GM18517 (cell line): ENCODE data around the gene IFT122.
"Not testable (repeated sequence)": the region's sequence is repeated elsewhere in the genome, so short reads cannot be mapped to it uniquely, and the experiment has no call there.

Experiments
- ATAC-seq: cut with Tn5 transposase; IDR thresholded peaks from one replicate; pipeline ENCODE4 v1.9.1; 2021; ENCODE audit warnings: mild to moderate bottlenecking, moderate library complexity; ENCODE audit not compliant: unreplicated experiment

The IFT122 gene

DNA sequence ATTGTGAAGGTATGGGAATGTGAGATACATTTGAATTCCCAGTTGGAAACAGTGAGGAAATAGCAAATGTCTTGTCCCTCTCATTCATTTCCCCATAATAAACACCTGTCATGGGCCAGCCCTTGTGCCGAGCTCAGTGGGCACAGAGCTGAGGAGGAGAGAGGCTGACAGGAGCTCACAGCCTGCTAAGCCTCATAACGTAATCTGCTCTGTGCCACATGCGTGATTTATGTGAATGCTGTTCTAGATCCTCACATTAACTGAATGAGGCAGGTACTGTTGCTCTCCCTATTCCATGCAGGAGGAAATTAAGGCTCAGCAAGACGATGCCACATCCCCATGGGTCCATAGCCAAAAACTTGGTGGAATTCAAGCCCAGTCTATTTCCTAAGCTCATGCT, 53.2 kb downstream of the IFT122 start:
- ATAC-seq: no peak

DNA sequence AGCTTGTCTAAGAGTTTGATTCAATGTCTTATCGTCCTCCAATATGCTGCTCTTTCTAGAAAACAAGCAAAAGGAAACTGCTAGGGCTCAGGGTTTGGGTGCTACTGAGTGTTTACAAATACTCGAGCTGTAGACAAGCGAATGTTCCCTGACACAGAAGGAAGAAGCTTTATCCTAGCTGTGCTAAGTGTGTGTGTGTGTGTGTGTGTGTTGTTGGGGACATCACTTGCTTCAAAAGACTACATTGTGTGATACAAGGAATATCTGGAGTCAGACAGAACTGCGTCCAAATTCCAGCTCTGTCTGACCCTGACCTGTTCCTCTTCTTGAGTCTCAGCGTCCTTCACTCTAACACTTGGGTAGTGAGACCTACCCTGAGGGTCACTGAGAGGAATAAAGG, 54.5 kb downstream of the IFT122 start:
- not testable (repeated sequence) for ATAC-seq

DNA sequence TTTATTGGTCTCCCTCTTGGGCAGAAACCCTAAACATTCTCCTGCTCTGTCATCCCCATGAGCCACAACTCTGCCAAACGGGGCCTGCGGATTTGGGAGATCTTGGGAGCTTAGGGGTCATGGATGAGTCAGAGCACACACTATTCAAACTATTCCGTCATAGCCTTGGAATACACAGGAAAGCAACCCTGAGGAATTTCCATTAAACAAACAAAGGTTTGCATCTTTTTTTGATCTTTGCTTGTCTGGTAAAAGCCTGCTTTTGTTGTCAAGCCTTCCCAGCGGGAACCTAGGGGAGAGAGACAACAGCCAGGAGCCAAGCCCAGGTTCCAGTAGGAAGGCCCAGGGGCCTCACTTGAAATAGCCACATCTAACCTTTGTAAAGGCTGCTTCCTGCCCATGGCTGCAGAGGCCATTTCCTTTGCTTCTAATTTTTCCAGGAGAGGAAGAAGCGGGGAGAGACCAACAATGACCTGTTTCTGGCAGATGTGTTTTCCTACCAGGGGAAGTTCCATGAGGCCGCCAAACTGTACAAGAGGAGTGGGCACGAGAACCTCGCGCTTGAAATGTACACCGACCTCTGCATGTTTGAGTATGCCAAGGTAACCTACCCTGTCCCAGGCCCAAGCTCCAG, 55.1 kb downstream of the IFT122 start:
- ATAC-seq: not testable (repeated sequence)

DNA sequence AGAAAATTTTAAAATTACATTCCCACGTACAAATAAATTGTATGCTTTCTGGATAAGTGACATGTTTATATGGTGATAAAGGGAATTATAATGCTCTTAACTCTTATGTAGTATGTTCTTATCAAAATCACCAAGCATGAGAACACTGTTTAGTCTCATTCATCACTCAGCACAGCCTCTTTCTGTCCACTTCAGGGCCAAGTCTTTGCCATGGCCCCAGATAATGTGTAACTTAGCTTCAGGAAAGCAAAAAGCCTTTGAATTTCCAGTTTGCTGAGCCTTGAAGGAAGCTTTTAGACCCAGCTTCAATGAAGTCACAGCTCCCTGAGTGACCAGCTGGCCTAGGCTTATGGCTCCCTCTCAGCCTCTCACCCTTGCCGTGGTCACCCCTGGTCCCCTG, 57.9 kb downstream of the IFT122 start:
- ATAC-seq: not testable (repeated sequence)

DNA sequence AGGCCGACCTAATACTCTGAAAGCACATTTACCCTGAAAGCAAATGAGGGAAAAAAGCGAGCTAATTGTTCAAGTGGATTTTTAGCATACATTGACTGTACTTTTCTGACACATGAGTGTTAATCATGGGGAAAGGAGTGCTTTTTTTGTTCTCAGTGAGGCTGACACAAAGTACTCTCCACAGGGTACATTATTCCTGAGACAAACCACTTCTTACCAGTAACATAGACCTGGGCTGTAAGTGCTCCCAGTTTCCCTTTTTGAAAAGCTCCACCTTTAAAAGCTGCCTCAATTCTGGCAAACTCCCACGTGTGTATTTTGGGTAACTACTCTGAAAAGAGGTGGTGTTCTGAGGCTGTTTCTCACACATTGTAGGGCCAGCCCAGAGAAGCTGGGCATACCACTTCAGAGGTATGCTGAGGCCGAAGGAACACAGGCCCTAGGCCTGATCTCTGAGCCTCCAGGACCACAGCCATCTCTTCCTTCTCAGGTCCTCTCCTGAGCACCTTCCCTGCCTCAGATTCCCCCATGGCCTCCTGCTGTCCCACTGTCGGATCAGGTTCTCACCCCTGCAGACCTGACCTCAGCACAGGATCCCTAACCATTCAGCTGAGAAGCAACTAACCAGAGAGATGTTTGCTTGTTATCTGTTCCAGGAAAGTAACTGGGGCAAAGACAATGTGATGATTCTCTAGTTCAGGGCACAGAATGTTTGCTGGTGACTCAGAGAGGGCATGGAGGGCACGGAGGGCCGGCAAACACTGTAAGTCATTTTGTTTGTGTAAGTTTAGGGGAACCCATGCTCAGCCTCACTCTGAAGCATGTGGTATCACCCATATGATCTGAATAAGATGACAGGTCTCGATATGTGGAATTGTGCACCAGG, 58.8 kb downstream of the IFT122 start:
- ATAC-seq: not testable (repeated sequence)

GRCh38 chr3:129499604-129500333, 59.7 kb downstream of the IFT122 start:
- ATAC-seq: not testable (repeated sequence)

- ATAC-seq: no peak
These were observed 60.3 kb downstream of the IFT122 start for GRCh38 chr3:129500334-129500658.

GRCh38 chr3:129501630-129502029, 61.6 kb downstream of the IFT122 start:
- ATAC-seq: no peak

- ATAC-seq: no peak
These were observed 62.8 kb downstream of the IFT122 start for GRCh38 chr3:129502641-129503408.

GRCh38 chr3:129503471-129504291, 63.7 kb downstream of the IFT122 start:
- no peak for ATAC-seq

- no peak for ATAC-seq
These were observed 64.6 kb downstream of the IFT122 start for GRCh38 chr3:129504471-129505100.

DNA sequence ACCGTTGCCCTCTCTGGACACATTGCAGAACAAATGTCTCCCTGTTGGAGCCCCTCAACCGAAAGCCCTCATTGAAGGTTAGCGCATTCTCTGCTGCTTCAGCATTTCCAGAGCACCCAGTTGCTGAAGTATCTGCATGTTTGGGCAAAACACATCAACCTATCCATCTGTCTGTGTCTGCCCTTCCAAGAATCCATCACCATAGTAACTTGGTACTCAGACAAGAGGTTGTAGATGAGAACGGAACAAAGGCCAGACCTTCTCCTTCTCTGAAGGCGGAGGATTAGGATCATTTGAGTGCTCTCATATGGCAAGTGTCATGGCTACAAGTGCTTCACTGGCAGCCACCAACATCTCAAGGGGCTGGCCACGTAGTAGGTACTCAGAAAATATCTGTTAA, 65.3 kb downstream of the IFT122 start:
- ATAC-seq: no peak

DNA sequence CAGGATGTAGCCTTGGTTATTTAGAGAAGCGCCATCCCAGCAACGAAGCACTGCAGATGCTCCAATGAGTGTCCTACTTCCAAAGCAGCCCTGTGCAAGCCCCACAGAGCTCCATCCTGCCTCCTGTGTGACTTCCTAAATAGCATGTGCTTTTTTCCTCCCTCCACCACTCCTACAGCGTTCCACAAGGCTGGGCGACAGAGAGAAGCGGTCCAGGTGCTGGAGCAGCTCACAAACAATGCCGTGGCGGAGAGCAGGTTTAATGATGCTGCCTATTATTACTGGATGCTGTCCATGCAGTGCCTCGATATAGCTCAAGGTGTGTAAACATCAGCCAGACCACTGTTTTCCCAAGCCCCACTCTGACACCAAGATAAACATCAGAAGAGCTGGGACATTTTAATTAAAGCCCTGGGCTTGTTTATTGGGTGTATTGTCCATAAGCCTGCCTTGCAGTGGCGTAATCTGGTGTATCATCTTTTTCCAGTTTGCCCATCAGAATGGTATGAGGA, 66.3 kb downstream of the IFT122 start:
- no peak for ATAC-seq

- ATAC-seq: no peak
These were observed 67.3 kb downstream of the IFT122 start for GRCh38 chr3:129507181-129507831.

- ATAC-seq: no peak
These were observed 72.6 kb downstream of the IFT122 start for GRCh38 chr3:129512595-129512994.

DNA sequence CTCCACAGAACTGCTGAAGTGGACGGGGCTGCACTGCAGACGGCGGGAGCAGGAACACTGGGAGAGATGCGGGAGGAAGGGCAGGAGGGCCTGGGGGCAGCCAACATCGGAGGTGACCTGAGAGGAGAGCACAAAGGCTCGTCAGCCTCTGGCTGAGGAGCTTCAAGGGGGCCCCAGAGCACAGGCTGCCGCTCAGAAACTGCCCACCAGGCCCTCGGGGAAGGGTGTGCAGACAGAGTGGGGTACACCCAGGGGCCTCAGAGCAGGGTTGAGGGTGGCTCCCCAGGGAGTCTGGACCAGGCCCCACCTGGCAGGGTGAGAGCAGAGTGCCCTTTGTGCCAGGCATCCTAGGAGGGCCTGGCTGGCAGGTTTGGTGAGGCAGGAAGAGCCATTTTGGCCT, 73.7 kb downstream of the IFT122 start:
- no peak for ATAC-seq

- ATAC-seq: no peak
These were observed 74.1 kb downstream of the IFT122 start for GRCh38 chr3:129514110-129514509.

DNA sequence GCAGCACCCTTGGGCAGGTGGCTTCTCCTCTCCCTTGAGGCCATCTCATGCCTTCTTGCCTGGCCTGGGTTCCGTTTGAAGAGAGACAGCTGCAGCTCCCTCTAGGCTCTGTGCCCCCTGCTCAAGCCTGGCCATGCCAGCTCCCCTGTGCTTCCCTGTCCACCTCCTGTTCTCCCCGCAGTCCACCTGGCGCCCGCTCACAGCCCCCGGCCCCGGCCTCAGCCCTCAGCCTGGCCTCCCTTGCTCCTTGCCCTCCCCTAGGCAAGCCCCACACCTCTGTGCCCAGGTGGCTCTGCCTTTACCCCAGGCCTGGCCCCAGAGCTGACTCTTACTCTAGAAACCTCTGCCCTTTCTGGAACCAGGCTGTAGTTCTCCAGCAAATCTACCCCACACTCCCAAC, 74.5 kb downstream of the IFT122 start:
- no peak for ATAC-seq
